22Rv1 (cell line): ENCODE data around the gene TRIM3.

Experiments used
- H3K27ac ChIP-seq: fragments of 450-650 bp; 2 replicates; pipeline ENCODE4 v1.5.1; 2017
- CTCF ChIP-seq: fragments of 450-650 bp; IDR thresholded peaks from 2 replicates; pipeline ENCODE4 v1.5.1; 2017; ENCODE audit warnings: mild to moderate bottlenecking
- ZFX ChIP-seq: fragments of 450-650 bp; IDR thresholded peaks from 2 replicates; pipeline ENCODE4 v1.6.1; 2017; ENCODE audit warnings: antibody characterized with exemption, borderline replicate concordance

TRIM3 gene

GRCh38 chr11:6480299-6480914, 6.7 kb upstream of the TRIM3 start:
- TF ChIP-seq CTCF (no peak), ZFX (no peak)
- peak overlapping the region; percentile 100 for H3K27ac ChIP-seq

- H3K27ac ChIP-seq = peak overlapping the region; percentile 100
Measured at GRCh38 chr11:6476571-6476970, 2.8 kb upstream of the TRIM3 start.

GRCh38 chr11:6475936-6476335, 2.2 kb upstream of the TRIM3 start:
- peak overlapping the region; percentile 100 for H3K27ac ChIP-seq
- TF ChIP-seq ZFX (no peak), CTCF (peak; percentile 46)

More at GRCh38 chr11:6476571-6476970, 2.8 kb upstream of the TRIM3 start:
- TF ChIP-seq ZFX = no peak
- TF ChIP-seq CTCF = no peak

GRCh38 chr11:6474806-6475500, 1.2 kb upstream of the TRIM3 start:
- H3K27ac ChIP-seq = peak overlapping the region; percentile 100
- no peak for TF ChIP-seq ZFX
- no peak for TF ChIP-seq CTCF

- TF ChIP-seq ZFX = no peak
- no peak; the same call in 1 of the 2 replicates for TF ChIP-seq CTCF
- H3K27ac ChIP-seq = peak overlapping the region; percentile 100
Measured at GRCh38 chr11:6474413-6474792, 662 bp upstream of the TRIM3 start.

GRCh38 chr11:6472934-6473333, 807 bp downstream of the TRIM3 start:
- peak overlapping the region; percentile 100 for H3K27ac ChIP-seq

More at GRCh38 chr11:6472934-6473333, 807 bp downstream of the TRIM3 start:
- TF ChIP-seq CTCF = no peak
